IMR-90 (cell line): ENCODE results near the gene ACOT9.

Experiments used
- BHLHE40 ChIP-seq: fragments of 150-350 bp; IDR thresholded peaks from 2 replicates; pipeline ENCODE4 v1.6.1; 2016; ENCODE audit warnings: mild to moderate bottlenecking, low read depth, low read length
- CEBPB ChIP-seq: IDR thresholded peaks from 2 replicates; pipeline ENCODE4 v1.6.1; 2012; ENCODE audit warnings: low read depth, low read length, improper control_type of control experiment
- CTCF ChIP-seq: conservative IDR thresholded peaks from 2 replicates; pipeline ENCODE4 v1.5.1; 2012; ENCODE audit warnings: mild to moderate bottlenecking, low read depth, low read length, improper control_type of control experiment
- MXI1 ChIP-seq: IDR thresholded peaks from 2 replicates; pipeline ENCODE4 v1.6.1; 2012; ENCODE audit warnings: low read depth, mild to moderate bottlenecking, low read length, moderate library complexity, borderline replicate concordance
- POLR2A ChIP-seq: IDR thresholded peaks from 2 replicates; pipeline ENCODE4 v1.6.1; 2012; ENCODE audit warnings: mild to moderate bottlenecking, low read depth, low read length
- RCOR1 ChIP-seq: IDR thresholded peaks from 2 replicates; pipeline ENCODE4 v1.6.1; 2012; ENCODE audit warnings: mild to moderate bottlenecking, low read length, improper control_type of control experiment; ENCODE audit not compliant: insufficient replicate concordance
- RFX5 ChIP-seq: IDR thresholded peaks from 2 replicates; pipeline ENCODE4 v1.8.0; 2012; ENCODE audit warnings: low read depth, mild to moderate bottlenecking, low read length, moderate library complexity
- SMC3 ChIP-seq: fragments of 150-350 bp; IDR thresholded peaks from 2 replicates; pipeline ENCODE4 v1.6.1; 2016; ENCODE audit warnings: low read depth, mild to moderate bottlenecking, antibody characterized with exemption, low read length, moderate library complexity
- USF2 ChIP-seq: fragments of 150-350 bp; IDR thresholded peaks from 2 replicates; pipeline ENCODE4 v1.6.1; 2017; ENCODE audit warnings: mild to moderate bottlenecking, antibody characterized with exemption, low read length, low read depth
- TF ChIP-seq, protein P1 (sequence below): fragments of 150-350 bp; IDR thresholded peaks from 2 replicates; pipeline ENCODE4 v1.6.1; 2016; ENCODE audit warnings: low read depth, mild to moderate bottlenecking, low read length, moderate library complexity, borderline replicate concordance

DNA sequence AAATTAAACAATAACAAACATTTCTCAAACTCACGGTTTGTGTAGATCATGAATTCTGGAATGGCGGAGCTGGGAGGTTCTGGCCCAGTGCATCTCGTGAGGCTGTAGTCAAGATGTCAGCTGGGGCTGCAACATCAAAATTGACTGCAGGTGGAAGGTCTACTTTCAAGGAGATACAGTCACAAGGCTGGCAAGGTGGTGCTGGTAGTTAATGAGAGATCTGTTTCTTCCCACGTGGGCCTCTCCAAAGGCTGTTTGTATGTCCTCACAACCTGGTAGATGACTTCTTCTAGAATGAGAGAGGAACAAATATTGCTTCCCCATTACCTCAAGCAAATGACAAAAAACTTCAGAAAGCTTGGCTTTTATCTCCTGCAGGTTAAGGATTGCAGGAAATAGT is 83.7 kb downstream of the ACOT9 start:
- no peak for TF ChIP-seq CTCF
- TF ChIP-seq, protein P1, sequence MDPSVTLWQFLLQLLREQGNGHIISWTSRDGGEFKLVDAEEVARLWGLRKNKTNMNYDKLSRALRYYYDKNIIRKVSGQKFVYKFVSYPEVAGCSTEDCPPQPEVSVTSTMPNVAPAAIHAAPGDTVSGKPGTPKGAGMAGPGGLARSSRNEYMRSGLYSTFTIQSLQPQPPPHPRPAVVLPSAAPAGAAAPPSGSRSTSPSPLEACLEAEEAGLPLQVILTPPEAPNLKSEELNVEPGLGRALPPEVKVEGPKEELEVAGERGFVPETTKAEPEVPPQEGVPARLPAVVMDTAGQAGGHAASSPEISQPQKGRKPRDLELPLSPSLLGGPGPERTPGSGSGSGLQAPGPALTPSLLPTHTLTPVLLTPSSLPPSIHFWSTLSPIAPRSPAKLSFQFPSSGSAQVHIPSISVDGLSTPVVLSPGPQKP = no peak
- no peak for TF ChIP-seq CEBPB
- TF ChIP-seq MXI1 = no peak
- TF ChIP-seq POLR2A = no peak
- no peak for TF ChIP-seq USF2
- no peak for TF ChIP-seq SMC3
- no peak for TF ChIP-seq RCOR1
- no peak for TF ChIP-seq BHLHE40
- no peak for TF ChIP-seq RFX5
